GM19023 (cell line): Measurements from ENCODE around the gene ROR2.
"Not testable (repeated sequence)": the region's sequence is repeated elsewhere in the genome, so short reads cannot be mapped to it uniquely, and the experiment has no call there.

Source experiments
- ATAC-seq: cut with Tn5 transposase; IDR thresholded peaks from one replicate; pipeline ENCODE4 v1.9.1; 2021; ENCODE audit warnings: mild to moderate bottlenecking, moderate library complexity; ENCODE audit not compliant: unreplicated experiment

ROR2 gene

GRCh38 chr9:91549177-91549576 lies 400.9 kb downstream of the ROR2 start:
- no peak for ATAC-seq

- no peak for ATAC-seq
Observed at GRCh38 chr9:91547081-91547480, 402.9 kb downstream of the ROR2 start.

GRCh38 chr9:91546574-91546973 lies 403.5 kb downstream of the ROR2 start:
- no peak for ATAC-seq

- no peak for ATAC-seq
Observed at GRCh38 chr9:91541734-91542133, 408.3 kb downstream of the ROR2 start.

- ATAC-seq, result not testable (repeated sequence)
Observed at GRCh38 chr9:91540506-91540905, 409.5 kb downstream of the ROR2 start.

- ATAC-seq, result no peak
Observed at GRCh38 chr9:91536211-91536691, 413.8 kb downstream of the ROR2 start.

GRCh38 chr9:91534374-91534773 lies 415.7 kb downstream of the ROR2 start:
- ATAC-seq, result no peak

GRCh38 chr9:91533382-91533781 lies 416.6 kb downstream of the ROR2 start:
- ATAC-seq, result no peak

- ATAC-seq, result no peak
Observed at GRCh38 chr9:91532325-91532724, 417.7 kb downstream of the ROR2 start.

GRCh38 chr9:91530829-91531228 lies 419.2 kb downstream of the ROR2 start:
- ATAC-seq, result no peak

- ATAC-seq, result no peak
Observed at GRCh38 chr9:91522481-91522880, 427.5 kb downstream of the ROR2 start.

GRCh38 chr9:91519520-91520277 lies 430.3 kb downstream of the ROR2 start:
- no peak for ATAC-seq

- ATAC-seq, result no peak
Observed at GRCh38 chr9:91518462-91518861, 431.6 kb downstream of the ROR2 start.

GRCh38 chr9:91517801-91518200 lies 432.2 kb downstream of the ROR2 start:
- ATAC-seq, result no peak

- not testable (repeated sequence) for ATAC-seq
Observed at GRCh38 chr9:91517332-91517731, 432.7 kb downstream of the ROR2 start.

- ATAC-seq, result no peak
Observed at GRCh38 chr9:91516777-91517176, 433.3 kb downstream of the ROR2 start.

- no peak for ATAC-seq
Observed at GRCh38 chr9:91516081-91516480, 433.9 kb downstream of the ROR2 start.

GRCh38 chr9:91515074-91515687 lies 434.8 kb downstream of the ROR2 start:
- ATAC-seq, result no peak
